Astrocyte (in vitro differentiated cells and primary cell): ENCODE results near the gene ACOX1. TPM values are rescaled to one million over a fixed set of nuclear protein-coding genes. Genes with fewer than 3 reads are reported as not detected.

Source experiments
- DNase-seq: peaks from one replicate; pipeline ENCODE4 v3.0.0-alpha.2; 2010; ENCODE audit warnings: low read depth
- FAIRE-seq: peaks from 2 replicates; lab custom pipeline; 2011; peaks lifted over from hg19 to GRCh38; lab: Jason Lieb, UNC
- H2AFZ ChIP-seq: 2 replicates; pipeline ENCODE4 v1.6.0; 2012; ENCODE audit warnings: low read depth, low read length, inconsistent platforms
- H3K27ac ChIP-seq: 2 replicates; pipeline ENCODE4 v1.5.1; 2011; ENCODE audit warnings: low read depth, low read length, inconsistent platforms
- H3K27me3 ChIP-seq: 2 replicates; pipeline ENCODE4 v1.6.0; 2011; ENCODE audit warnings: low read length, inconsistent platforms; ENCODE audit not compliant: insufficient read depth
- H3K36me3 ChIP-seq: 2 replicates; pipeline ENCODE4 v1.5.1; 2011; ENCODE audit warnings: low read length, inconsistent platforms; ENCODE audit not compliant: insufficient read depth
- H3K4me1 ChIP-seq: 2 replicates; pipeline ENCODE4 v1.5.1; 2011; ENCODE audit warnings: low read length, inconsistent platforms; ENCODE audit not compliant: insufficient read depth
- H3K4me2 ChIP-seq: 2 replicates; pipeline ENCODE4 v1.6.0; 2012; ENCODE audit warnings: low read length, inconsistent platforms
- H3K4me3 ChIP-seq: 2 replicates; pipeline ENCODE4 v1.5.1; 2011; ENCODE audit warnings: low read depth, mild to moderate bottlenecking, low read length, inconsistent platforms; ENCODE audit not compliant: insufficient read depth
- H3K79me2 ChIP-seq: 2 replicates; pipeline ENCODE4 v1.6.0; 2012; ENCODE audit warnings: mild to moderate bottlenecking, low read length, inconsistent platforms; ENCODE audit not compliant: insufficient read depth
- H3K9ac ChIP-seq: 2 replicates; pipeline ENCODE4 v1.6.0; 2012; ENCODE audit warnings: mild to moderate bottlenecking, low read length, inconsistent platforms
- H3K9me3 ChIP-seq: 2 replicates; pipeline ENCODE4 v1.5.1; 2012; ENCODE audit warnings: low read depth, mild to moderate bottlenecking, low read length, inconsistent platforms; ENCODE audit not compliant: insufficient read depth
- H4K20me1 ChIP-seq: 2 replicates; pipeline ENCODE4 v1.6.0; 2012; ENCODE audit warnings: low read length, inconsistent platforms; ENCODE audit not compliant: insufficient read depth
- H3K27ac Mint-ChIP-seq: one replicate; pipeline ENCODE4 v1.8.0; 2021; ENCODE audit warnings: mild to moderate bottlenecking, mixed read lengths; ENCODE audit not compliant: unreplicated experiment
- H3K27me3 Mint-ChIP-seq: one replicate; pipeline ENCODE4 v1.8.0; 2021; ENCODE audit warnings: low read depth, mixed read lengths; ENCODE audit not compliant: unreplicated experiment
- H3K36me3 Mint-ChIP-seq: one replicate; pipeline ENCODE4 v1.8.0; 2021; ENCODE audit warnings: low read depth, mixed read lengths; ENCODE audit not compliant: unreplicated experiment
- H3K4me1 Mint-ChIP-seq: one replicate; pipeline ENCODE4 v1.8.0; 2021; ENCODE audit warnings: low read depth, mixed read lengths; ENCODE audit not compliant: unreplicated experiment
- H3K4me3 Mint-ChIP-seq: one replicate; pipeline ENCODE4 v1.8.0; 2021; ENCODE audit warnings: mild to moderate bottlenecking, moderate library complexity, mixed read lengths; ENCODE audit not compliant: unreplicated experiment
- H3K9me3 Mint-ChIP-seq: one replicate; pipeline ENCODE4 v1.8.0; 2021; ENCODE audit warnings: mild to moderate bottlenecking, mixed read lengths; ENCODE audit not compliant: unreplicated experiment
- EZH2 ChIP-seq: IDR thresholded peaks from 2 replicates; pipeline ENCODE4 v1.6.1; 2012; ENCODE audit warnings: mild to moderate bottlenecking, low read length, inconsistent platforms; ENCODE audit not compliant: insufficient read depth
- total RNA-seq: library from RNA; stranded (reverse); gene quantifications from 2 replicates; pipeline ENCODE4 v1.2.1, GENCODE V29; 2021
- TF ChIP-seq, protein P1 (sequence below): IDR thresholded peaks from 2 replicates; pipeline ENCODE4 v1.5.1; 2011; ENCODE audit warnings: low read depth, mild to moderate bottlenecking, inconsistent platforms, low read length, moderate library complexity; ENCODE audit not compliant: insufficient read depth

The ACOX1 gene
- total RNA-seq, 1 donor from 2014 or later, result 61.3 TPM

DNA sequence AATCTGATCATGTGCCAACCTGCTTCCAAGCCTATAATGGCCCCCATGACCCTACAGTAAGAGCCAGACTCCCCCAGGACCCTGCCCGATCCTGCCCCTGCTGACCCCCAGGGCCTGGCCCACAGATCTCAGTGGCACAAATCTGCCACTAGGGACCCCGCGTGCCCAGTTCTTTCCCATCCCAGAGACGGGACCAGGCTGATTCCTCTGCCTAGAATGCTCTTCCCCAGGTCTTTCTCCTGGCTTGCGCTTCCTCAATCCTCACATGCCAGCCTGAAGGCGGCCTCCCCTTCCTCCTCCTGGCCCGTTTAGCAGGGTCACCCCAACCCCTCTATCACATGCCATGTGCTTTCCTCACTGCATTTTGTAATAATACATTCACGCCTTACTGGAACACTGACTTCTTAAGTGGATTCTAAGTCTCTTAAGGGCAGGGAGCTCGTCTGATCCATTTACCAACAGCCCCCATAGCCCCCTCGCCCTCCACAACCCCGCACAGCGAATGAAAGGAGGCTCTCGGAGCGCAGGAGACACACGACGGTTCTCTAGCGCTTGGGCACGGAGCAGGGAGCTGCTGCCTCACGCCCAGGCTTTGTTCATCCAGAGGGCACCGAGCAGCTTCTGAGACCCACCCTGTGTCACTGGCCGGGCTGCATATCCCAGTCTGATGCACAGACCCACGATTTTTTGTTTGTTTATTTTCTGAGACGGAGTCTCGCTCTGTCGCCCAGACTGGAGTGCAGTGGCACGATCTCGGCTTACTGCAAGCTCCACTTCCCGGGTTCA lies 83.4 kb downstream of the ACOX1 start:
- DNase-seq (no peak), FAIRE-seq (no peak)
- Histone ChIP-seq H3K4me1 (peaks cover 12% of the 10 kb centered on the region), H3K4me2 (peak overlapping the region; percentile 84), H3K9me3 (no peaks in the 10 kb centered on the region), H3K36me3 (peaks cover 7% of the 10 kb centered on the region), H3K27me3 (no peaks in the 10 kb centered on the region), H2AFZ (peak overlapping the region; percentile 44), H3K79me2 (peaks cover 19% of the 10 kb centered on the region), H3K9ac (peak overlapping the region; percentile 89), H3K27ac (peak overlapping the region; percentile 81), H4K20me1 (peaks cover 26% of the 10 kb centered on the region), H3K4me3 (peak overlapping the region; percentile 74)
- TF ChIP-seq EZH2, result no peak
- TF ChIP-seq, protein P1, sequence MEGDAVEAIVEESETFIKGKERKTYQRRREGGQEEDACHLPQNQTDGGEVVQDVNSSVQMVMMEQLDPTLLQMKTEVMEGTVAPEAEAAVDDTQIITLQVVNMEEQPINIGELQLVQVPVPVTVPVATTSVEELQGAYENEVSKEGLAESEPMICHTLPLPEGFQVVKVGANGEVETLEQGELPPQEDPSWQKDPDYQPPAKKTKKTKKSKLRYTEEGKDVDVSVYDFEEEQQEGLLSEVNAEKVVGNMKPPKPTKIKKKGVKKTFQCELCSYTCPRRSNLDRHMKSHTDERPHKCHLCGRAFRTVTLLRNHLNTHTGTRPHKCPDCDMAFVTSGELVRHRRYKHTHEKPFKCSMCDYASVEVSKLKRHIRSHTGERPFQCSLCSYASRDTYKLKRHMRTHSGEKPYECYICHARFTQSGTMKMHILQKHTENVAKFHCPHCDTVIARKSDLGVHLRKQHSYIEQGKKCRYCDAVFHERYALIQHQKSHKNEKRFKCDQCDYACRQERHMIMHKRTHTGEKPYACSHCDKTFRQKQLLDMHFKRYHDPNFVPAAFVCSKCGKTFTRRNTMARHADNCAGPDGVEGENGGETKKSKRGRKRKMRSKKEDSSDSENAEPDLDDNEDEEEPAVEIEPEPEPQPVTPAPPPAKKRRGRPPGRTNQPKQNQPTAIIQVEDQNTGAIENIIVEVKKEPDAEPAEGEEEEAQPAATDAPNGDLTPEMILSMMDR, result peak; percentile 24
- H3K27ac Mint-ChIP-seq, result peak overlapping the region; percentile 91
- H3K4me3 Mint-ChIP-seq, result peak overlapping the region; percentile 87
- no peaks in the 10 kb centered on the region for H3K27me3 Mint-ChIP-seq
- peaks cover 11% of the 10 kb centered on the region for H3K4me1 Mint-ChIP-seq
- peaks cover 5% of the 10 kb centered on the region for H3K36me3 Mint-ChIP-seq
- H3K9me3 Mint-ChIP-seq, result no peaks in the 10 kb centered on the region

DNA sequence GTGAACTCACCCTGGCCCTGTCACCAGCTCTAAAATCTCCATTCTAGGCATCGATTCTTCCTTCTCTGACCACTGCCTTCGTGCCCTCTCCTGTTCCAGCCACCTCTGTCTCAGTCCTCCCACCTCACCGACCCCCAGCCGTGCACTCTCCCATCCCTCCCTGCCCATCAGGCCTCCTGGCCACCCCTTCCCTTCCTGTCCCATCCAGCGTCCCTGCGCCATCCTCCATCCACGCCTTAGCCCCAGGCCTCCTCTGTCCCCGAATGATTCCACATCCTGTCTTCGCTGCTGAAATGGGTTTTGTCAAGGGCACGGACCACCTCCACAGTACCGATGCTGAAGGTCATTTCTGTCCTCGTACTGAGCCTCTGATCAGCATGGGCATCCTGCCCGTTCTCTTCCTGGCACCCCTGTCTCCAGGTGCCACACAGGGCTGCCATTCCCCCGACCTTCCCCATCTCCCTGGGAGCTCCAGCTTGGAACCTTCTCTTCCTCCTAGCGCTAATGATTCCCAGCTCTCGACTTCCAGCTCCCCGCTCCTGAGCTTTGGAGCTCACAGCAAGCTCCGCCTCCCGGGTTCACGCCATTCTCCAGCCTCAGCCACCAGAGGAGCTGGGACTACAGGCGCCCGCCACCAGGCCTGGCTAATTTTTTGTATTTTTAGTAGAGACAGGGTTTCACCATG lies 84.8 kb downstream of the ACOX1 start:
- Histone ChIP-seq H3K9ac (peak overlapping the region; percentile 17), H3K4me1 (peaks cover 12% of the 10 kb centered on the region), H2AFZ (no peak overlapping the region), H3K36me3 (peaks cover 6% of the 10 kb centered on the region), H3K79me2 (peaks cover 19% of the 10 kb centered on the region), H3K4me3 (no peak overlapping the region), H3K9me3 (no peaks in the 10 kb centered on the region), H4K20me1 (peaks cover 26% of the 10 kb centered on the region), H3K4me2 (no peak overlapping the region), H3K27me3 (no peaks in the 10 kb centered on the region), H3K27ac (no peak overlapping the region)
- FAIRE-seq (no peak), DNase-seq (no peak)
- Mint-ChIP-seq H3K27ac (no peak overlapping the region), H3K4me1 (peaks cover 11% of the 10 kb centered on the region), H3K36me3 (peaks cover 11% of the 10 kb centered on the region), H3K27me3 (no peaks in the 10 kb centered on the region), H3K9me3 (no peaks in the 10 kb centered on the region), H3K4me3 (peak overlapping the region; percentile 69)
- no peak for TF ChIP-seq EZH2
- TF ChIP-seq, protein P1, result no peak
